Breast epithelium (tissue), 4 donors: ENCODE measurements around the gene TMEM213. TPM values are rescaled to one million over a fixed set of nuclear protein-coding genes. Genes with fewer than 3 reads are reported as not detected.

Experiments used
- DNase-seq, 2 donors: peaks; one replicate each; pipeline ENCODE4 v3.0.0-alpha.2; 2019; ENCODE audit warnings: low spot score in 2 of 2
- H3K27ac ChIP-seq, 2 donors: fragments of 200-600 bp; sonication (generic) in 1 of 2; one replicate each; pipeline ENCODE4 v1.5.1; 2016 to 2019; ENCODE audit warnings: mild to moderate bottlenecking in 1 of 2
- H3K27me3 ChIP-seq, 2 donors: fragments of 200-600 bp; sonication (generic) in 1 of 2; one replicate each; pipeline versions ENCODE4 v1.5.1 to v1.6.0; 2017 to 2019; ENCODE audit warnings: control low read depth in 1 of 2, mild to moderate bottlenecking in 1 of 2
- H3K36me3 ChIP-seq: fragments of 200-600 bp; one replicate; pipeline ENCODE4 v1.5.1; 2019
- H3K4me1 ChIP-seq, 2 donors: fragments of 200-600 bp; sonication (generic); one replicate each; pipeline ENCODE4 v1.5.1; 2016 to 2019; ENCODE audit warnings: control low read depth in 1 of 2
- H3K4me3 ChIP-seq, 3 donors: fragments of 200-600 bp; sonication (generic); 1 replicate in 2 of 3; 2 replicates in 1 of 3; pipeline ENCODE4 v1.5.1; 2016 to 2019; ENCODE audit warnings: mild to moderate bottlenecking in 3 of 3, moderate library complexity in 2 of 3
- H3K9me3 ChIP-seq, 2 donors: fragments of 200-600 bp; sonication (generic) in 1 of 2; one replicate each; pipeline ENCODE4 v1.5.1; 2016 to 2019; ENCODE audit warnings: control low read depth in 1 of 2
- POLR2A ChIP-seq: fragments of 450-650 bp; IDR thresholded peaks from one replicate; pipeline ENCODE4 v1.6.1; 2016; ENCODE audit warnings: antibody characterized with exemption, mild to moderate bottlenecking, moderate library complexity
- POLR2AphosphoS5 ChIP-seq, 3 donors: sonication (generic); formaldehyde crosslinking; IDR thresholded peaks; one replicate each; pipeline ENCODE4 v1.6.1; 2017; ENCODE audit warnings: antibody characterized with exemption in 3 of 3
- intact Hi-C: fragments of 100-400 bp; cut with DNase I; formaldehyde crosslinking; loops from one replicate; pipeline ENCODE4 v1.15.1; 2023; ENCODE audit warnings: low total_unique reads
- total RNA-seq, 3 donors: library from RNA; depleted of rRNA; stranded (reverse); fragments of >200 nt; gene quantifications; one replicate each; pipeline ENCODE4 v1.1.0, GENCODE V29; 2016
- TF ChIP-seq, protein P1 (sequence below), 3 donors: fragments of 450-650 bp; IDR thresholded peaks; one replicate each; pipeline ENCODE4 v1.5.1; 2016 to 2017; ENCODE audit warnings: antibody characterized with exemption in 3 of 3, mild to moderate bottlenecking in 3 of 3, moderate library complexity in 3 of 3

The TMEM213 gene
- total RNA-seq, 3 donors from 2014 or later: 0.88 to 2.3 TPM; not detected in 1

DNA sequence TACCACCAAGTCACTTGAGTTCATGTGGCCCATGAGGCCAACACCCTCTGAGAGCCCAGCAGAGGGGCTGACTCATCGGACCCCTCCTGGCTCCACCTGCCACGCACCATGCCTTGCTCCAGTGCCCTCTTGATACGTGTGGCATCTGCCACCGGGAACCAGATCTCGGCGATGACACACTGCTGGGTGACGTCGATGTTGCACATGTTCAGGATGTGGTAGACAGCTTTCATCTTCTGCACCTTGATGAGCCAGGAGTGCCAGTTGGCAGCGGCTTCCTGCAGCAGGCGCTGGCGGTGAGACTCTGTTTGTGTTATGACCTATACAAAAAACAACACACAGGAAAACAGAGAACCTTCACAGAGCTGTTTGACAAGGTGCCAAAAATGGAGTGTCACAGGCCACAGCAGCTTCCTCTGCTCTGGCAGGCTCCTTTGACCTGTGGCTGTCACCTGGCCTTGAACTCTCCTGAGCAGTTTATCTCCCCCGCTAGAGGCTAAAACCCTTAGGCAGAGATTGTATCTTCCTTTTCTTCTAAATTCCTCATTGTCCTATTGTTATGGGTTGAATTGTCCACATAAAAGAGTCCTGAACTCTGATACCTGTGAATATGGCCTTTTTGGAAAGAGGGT lies 45.2 kb upstream of the TMEM213 start:
- DNase-seq: peak; percentile 80 to 94
- Histone ChIP-seq H3K27me3 (no peaks in the 10 kb centered on the region), H3K4me3 (no peak overlapping the region), H3K36me3 (no peaks in the 10 kb centered on the region), H3K27ac (peak overlapping the region; percentile 61 to 86), H3K9me3 (no peaks in the 10 kb centered on the region), H3K4me1 (no peaks in the 10 kb centered on the region)
- no peak for TF ChIP-seq POLR2A
- TF ChIP-seq, protein P1, sequence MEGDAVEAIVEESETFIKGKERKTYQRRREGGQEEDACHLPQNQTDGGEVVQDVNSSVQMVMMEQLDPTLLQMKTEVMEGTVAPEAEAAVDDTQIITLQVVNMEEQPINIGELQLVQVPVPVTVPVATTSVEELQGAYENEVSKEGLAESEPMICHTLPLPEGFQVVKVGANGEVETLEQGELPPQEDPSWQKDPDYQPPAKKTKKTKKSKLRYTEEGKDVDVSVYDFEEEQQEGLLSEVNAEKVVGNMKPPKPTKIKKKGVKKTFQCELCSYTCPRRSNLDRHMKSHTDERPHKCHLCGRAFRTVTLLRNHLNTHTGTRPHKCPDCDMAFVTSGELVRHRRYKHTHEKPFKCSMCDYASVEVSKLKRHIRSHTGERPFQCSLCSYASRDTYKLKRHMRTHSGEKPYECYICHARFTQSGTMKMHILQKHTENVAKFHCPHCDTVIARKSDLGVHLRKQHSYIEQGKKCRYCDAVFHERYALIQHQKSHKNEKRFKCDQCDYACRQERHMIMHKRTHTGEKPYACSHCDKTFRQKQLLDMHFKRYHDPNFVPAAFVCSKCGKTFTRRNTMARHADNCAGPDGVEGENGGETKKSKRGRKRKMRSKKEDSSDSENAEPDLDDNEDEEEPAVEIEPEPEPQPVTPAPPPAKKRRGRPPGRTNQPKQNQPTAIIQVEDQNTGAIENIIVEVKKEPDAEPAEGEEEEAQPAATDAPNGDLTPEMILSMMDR (IDR thresholded peaks at IDR 0.05): no peak
- TF ChIP-seq POLR2AphosphoS5 (IDR thresholded peaks at IDR 0.05): peak in 1 of 3 donors; percentile 83
- intact Hi-C loops: no loop called here

DNA sequence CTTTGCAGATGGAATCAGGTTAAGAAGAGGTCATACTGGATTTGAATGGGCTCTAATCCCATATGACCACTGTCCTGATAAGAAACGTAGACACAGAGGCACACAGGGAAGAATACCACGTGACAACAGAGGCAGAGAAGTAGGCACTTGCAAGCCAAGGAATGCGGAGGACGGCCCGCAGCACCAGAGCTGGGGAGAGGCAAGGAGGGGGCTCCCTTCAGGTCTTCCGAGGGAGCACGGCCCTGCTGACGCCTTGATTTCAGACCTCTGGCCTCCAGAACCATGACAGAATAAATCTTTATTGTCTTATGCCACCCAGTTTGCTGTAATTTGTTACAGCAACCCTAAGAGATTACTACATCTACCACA lies 44.7 kb upstream of the TMEM213 start:
- no peak for DNase-seq
- Histone ChIP-seq H3K27me3 (no peaks in the 10 kb centered on the region), H3K4me1 (no peaks in the 10 kb centered on the region), H3K27ac (peak overlapping the region; percentile 61 to 86), H3K9me3 (no peaks in the 10 kb centered on the region), H3K4me3 (no peak overlapping the region), H3K36me3 (no peaks in the 10 kb centered on the region)
- no peak for TF ChIP-seq POLR2A
- TF ChIP-seq, protein P1 (IDR thresholded peaks at IDR 0.05): no peak
- no peak for TF ChIP-seq POLR2AphosphoS5 (IDR thresholded peaks at IDR 0.05)
- intact Hi-C loops: no loop called here

DNA sequence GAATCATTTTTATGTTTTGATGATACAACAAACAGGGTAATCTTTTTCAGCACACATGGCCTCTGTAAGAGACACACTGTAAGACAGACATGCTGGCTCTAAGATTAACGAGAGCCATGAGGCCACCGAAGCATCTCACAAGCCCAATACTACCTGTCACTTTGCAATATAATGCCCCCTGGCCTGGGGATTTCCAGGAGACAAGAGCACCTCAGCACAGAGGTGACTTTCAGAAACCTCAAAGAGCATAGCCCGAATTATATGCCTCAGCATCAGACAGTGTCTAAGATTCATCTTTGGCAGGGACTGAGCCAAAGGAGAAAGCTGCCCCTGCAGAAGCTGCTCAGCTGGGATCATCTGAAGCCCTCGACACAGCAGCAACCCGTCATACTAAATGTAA lies 44.2 kb upstream of the TMEM213 start:
- Histone ChIP-seq H3K36me3 (no peaks in the 10 kb centered on the region), H3K4me1 (no peaks in the 10 kb centered on the region), H3K27me3 (no peaks in the 10 kb centered on the region), H3K27ac (peak overlapping the region; percentile 61 to 86), H3K9me3 (no peaks in the 10 kb centered on the region), H3K4me3 (no peak overlapping the region)
- no peak for DNase-seq
- TF ChIP-seq POLR2A: no peak
- TF ChIP-seq POLR2AphosphoS5 (IDR thresholded peaks at IDR 0.05): no peak
- TF ChIP-seq, protein P1 (IDR thresholded peaks at IDR 0.05): no peak
- intact Hi-C loops: no loop called here

DNA sequence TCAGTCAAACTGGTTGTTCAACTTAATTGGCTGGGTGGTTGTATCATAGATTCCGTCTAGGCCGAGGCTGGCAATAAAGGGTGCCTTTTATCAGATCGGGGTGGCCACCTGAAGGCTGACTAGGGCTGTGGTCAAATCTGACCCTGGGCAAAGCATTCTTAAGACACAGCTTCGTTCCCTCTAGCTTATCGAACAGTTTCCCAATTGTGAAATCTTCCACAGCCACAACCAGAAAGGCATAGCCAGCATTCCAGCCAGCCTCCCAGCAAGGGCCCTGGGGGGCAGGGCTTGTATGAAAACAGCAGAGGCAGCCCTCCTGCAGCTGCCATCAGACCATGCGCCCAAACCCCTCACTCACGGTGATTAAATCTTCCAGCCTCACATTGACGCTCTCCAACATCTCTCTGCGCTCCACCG lies 42.5 kb upstream of the TMEM213 start:
- DNase-seq: no peak
- Histone ChIP-seq H3K9me3 (no peaks in the 10 kb centered on the region), H3K4me3 (no peak overlapping the region), H3K27ac (peak overlapping the region; percentile 68 to 76), H3K4me1 (no peaks in the 10 kb centered on the region), H3K36me3 (no peaks in the 10 kb centered on the region), H3K27me3 (no peaks in the 10 kb centered on the region)
- intact Hi-C loops: no loop called here
- no peak for TF ChIP-seq POLR2AphosphoS5 (IDR thresholded peaks at IDR 0.05)
- TF ChIP-seq POLR2A: no peak
- TF ChIP-seq, protein P1 (IDR thresholded peaks at IDR 0.05): no peak

DNA sequence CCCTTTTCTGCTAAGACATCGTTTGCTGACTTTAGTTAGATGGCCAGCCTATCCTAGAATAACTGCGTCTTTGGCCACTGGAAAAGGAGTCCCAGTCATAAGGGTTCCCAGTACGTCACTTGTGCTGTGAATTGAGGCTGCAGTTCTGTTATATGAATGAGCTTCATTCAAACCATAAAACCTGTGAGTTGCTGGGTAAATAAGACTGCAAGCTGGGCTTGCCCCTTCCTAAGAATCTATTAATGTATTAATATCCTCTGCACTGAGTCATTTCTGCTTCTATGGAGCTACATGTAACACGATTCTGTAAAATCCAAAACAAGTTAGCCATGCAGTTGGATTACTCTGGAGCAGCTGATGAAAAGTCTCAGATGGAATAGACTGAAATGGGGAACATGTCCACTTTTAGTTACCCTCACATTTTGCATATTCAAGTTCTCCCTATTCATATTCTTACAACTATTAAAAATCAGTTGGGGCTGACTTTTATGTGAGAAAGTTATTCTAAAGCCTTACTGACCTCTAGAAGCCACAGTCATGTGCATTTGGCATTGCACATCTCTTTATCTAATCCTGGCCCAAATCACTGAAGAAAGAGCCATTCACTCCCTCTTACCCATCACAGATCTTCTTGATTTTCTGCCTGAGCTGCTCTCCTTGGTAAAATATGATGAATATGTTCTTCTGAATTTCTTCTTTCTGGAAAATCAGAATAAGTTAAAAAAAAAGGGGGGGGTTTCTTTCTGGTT lies 41.8 kb upstream of the TMEM213 start:
- no peak for TF ChIP-seq POLR2AphosphoS5 (IDR thresholded peaks at IDR 0.05)
- TF ChIP-seq, protein P1 (IDR thresholded peaks at IDR 0.05): no peak
- TF ChIP-seq POLR2A: no peak
- H3K36me3 ChIP-seq: no peaks in the 10 kb centered on the region
- DNase-seq: no peak

More for the DNA sequence above, 41.8 kb upstream of the TMEM213 start:
- Histone ChIP-seq H3K27ac (no peak overlapping the region), H3K27me3 (no peaks in the 10 kb centered on the region), H3K4me1 (no peaks in the 10 kb centered on the region), H3K9me3 (no peaks in the 10 kb centered on the region), H3K4me3 (no peak overlapping the region)
- intact Hi-C loops: no loop called here
